Psoas muscle (tissue), 8 donors: ENCODE measurements around the gene TSG101. TPM values are rescaled to one million over a fixed set of nuclear protein-coding genes. Genes with fewer than 3 reads are reported as not detected.

Experiments
- ATAC-seq, 4 donors: fragments of 200-7000 bp; cut with Tn5 transposase; one replicate each; pipeline ENCODE4 v1.9.1; 2020; ENCODE audit warnings: moderate library complexity in 3 of 4, mild to moderate bottlenecking in 2 of 4
- DNase-seq, 2 donors: peaks; one replicate each; pipeline ENCODE4 v3.0.0-alpha.2; 2020
- H3K27ac ChIP-seq: fragments of 200-600 bp; one replicate; pipeline ENCODE4 v1.8.0; 2022
- H3K27me3 ChIP-seq, 3 donors: fragments of 200-600 bp in 1 of 3; one replicate each; pipeline versions ENCODE4 v1.6.1 to v1.8.0; 2013 to 2022; ENCODE audit warnings: low read length in 2 of 3, mild to moderate bottlenecking in 2 of 3, moderate library complexity in 1 of 3; ENCODE audit not compliant: insufficient read depth in 3 of 3
- H3K36me3 ChIP-seq, 2 donors: fragments of 200-600 bp in 1 of 2; one replicate each; pipeline versions ENCODE4 v1.6.1 to v1.8.0; 2013 to 2022; ENCODE audit warnings: low read depth in 1 of 2, mild to moderate bottlenecking in 1 of 2, moderate library complexity in 1 of 2; ENCODE audit not compliant: insufficient read depth in 1 of 2
- H3K4me1 ChIP-seq: fragments of 200-600 bp; one replicate; pipeline ENCODE4 v1.8.0; 2022
- H3K4me3 ChIP-seq: fragments of 200-600 bp; one replicate; pipeline ENCODE4 v1.8.0; 2022; ENCODE audit warnings: mild to moderate bottlenecking
- H3K9me3 ChIP-seq: fragments of 200-600 bp; one replicate; pipeline ENCODE4 v1.8.0; 2022
- CTCF ChIP-seq: fragments of 200-600 bp; IDR thresholded peaks from one replicate; pipeline ENCODE4 v1.8.0; 2022; ENCODE audit warnings: antibody characterized with exemption
- WGBS, 3 donors: extraction: QIAGEN DNeasy Blood & Tissue Kit; methylation state at CpG; one replicate each; pipeline versions ENCODE4 v1.1.6 to v1.1.7; 2013; 5-methylcytosine and 5-hydroxymethylcytosine counted together
- intact Hi-C, 2 donors: fragments of 100-400 bp; cut with DNase I; formaldehyde crosslinking; loops; one replicate each; pipeline versions ENCODE4 v1.11.0 to v1.14.2; 2022
- polyA plus RNA-seq, 3 donors: library from polyadenylated mRNA; stranded (reverse); fragments of 200-250 nt; gene quantifications; one replicate each; pipeline ENCODE4 v1.2.3, GENCODE V29; 2013
- total RNA-seq, 4 donors: library from RNA; stranded (reverse); fragmentation: NEBNext Ultra II Directional in 2 of 4; extraction: Animal tissue kit (Norgen Biotek cat#: 25700) in 2 of 4; gene quantifications; one replicate each; pipeline versions ENCODE4 v1.2.1 to v1.2.4, GENCODE V29; 2021 to 2023
- donor health status: healthy with polysubstance abuse.
- donor health status: DM: no; HTN: no; CAD: no; lungs with moderate emphysema.
- donor health status: Bipolar disorder and iron deficiency.
- donor health status: healthy.
- donor health status: DM: yes; HTN: yes; CAD: no.
- donor health status: DM: no; HTN: no; CAD: no.
- donor health status: DM: no; HTN: no; CAD: no.
- donor health status: DM: yes; HTN: yes; CAD: no.

The TSG101 gene
- total and polyA plus RNA-seq, 7 donors: 53.2 to 143 (median 78.1) TPM

- DNase-seq (no peak), ATAC-seq (no peak)
- no peaks in the 10 kb centered on the region for H3K4me1 ChIP-seq
- no peak overlapping the region for H3K4me3 ChIP-seq
- intact Hi-C loops: no loop called here
- H3K27ac ChIP-seq: no peak overlapping the region
- peaks cover 0 to 27% of the 10 kb centered on the region in 2 donors for H3K36me3 ChIP-seq
- whole genome bisulfite sequencing, 3 donors: 89 to 93% (median 90%) methylated on average over 7 of the region's 7 CpGs
- no peaks in the 10 kb centered on the region for H3K9me3 ChIP-seq
- no peaks in the 10 kb centered on the region for H3K27me3 ChIP-seq
- no peak for TF ChIP-seq CTCF
Measured at GRCh38 chr11:18468961-18469360, 57.8 kb downstream of the TSG101 start.

- Histone ChIP-seq H3K27me3 (no peaks in the 10 kb centered on the region), H3K4me1 (no peaks in the 10 kb centered on the region), H3K4me3 (no peak overlapping the region), H3K9me3 (no peaks in the 10 kb centered on the region), H3K36me3 (peaks cover 0 to 21% of the 10 kb centered on the region in 2 donors), H3K27ac (no peak overlapping the region)
- TF ChIP-seq CTCF: no peak
- 95 to 97% (median 96%) methylated on average over 2 of the region's 2 CpGs for WGBS, 3 donors
- ATAC-seq (no peak), DNase-seq (no peak)
- intact Hi-C loops: no loop called here
Measured at GRCh38 chr11:18468059-18468458, 58.7 kb downstream of the TSG101 start.

GRCh38 chr11:18466402-18466801, 60.3 kb downstream of the TSG101 start:
- WGBS, 3 donors: 95 to 100% (median 96%) methylated on average over 2 of the region's 2 CpGs

GRCh38 chr11:18463439-18463838, 63.3 kb downstream of the TSG101 start:
- Histone ChIP-seq H3K27me3 (no peaks in the 10 kb centered on the region), H3K4me3 (no peak overlapping the region), H3K27ac (no peak overlapping the region), H3K36me3 (peaks cover 0 to 6% of the 10 kb centered on the region in 2 donors), H3K4me1 (no peaks in the 10 kb centered on the region), H3K9me3 (no peaks in the 10 kb centered on the region)
- 73 to 85% (median 81%) methylated on average over 1 of the region's 1 CpG for WGBS, 3 donors
- DNase-seq (no peak), ATAC-seq (no peak)
- no peak for TF ChIP-seq CTCF
- intact Hi-C loops: no loop called here

More at GRCh38 chr11:18466402-18466801, 60.3 kb downstream of the TSG101 start:
- H3K4me3 ChIP-seq: no peak overlapping the region
- H3K27me3 ChIP-seq: no peaks in the 10 kb centered on the region
- H3K9me3 ChIP-seq: no peaks in the 10 kb centered on the region
- ATAC-seq: no peak
- no peak overlapping the region for H3K27ac ChIP-seq
- DNase-seq: no peak
- H3K4me1 ChIP-seq: no peaks in the 10 kb centered on the region
- H3K36me3 ChIP-seq: peaks cover 0 to 12% of the 10 kb centered on the region in 2 donors
- intact Hi-C loops: no loop called here
- TF ChIP-seq CTCF: no peak

GRCh38 chr11:18461909-18462308, 64.8 kb downstream of the TSG101 start:
- Histone ChIP-seq H3K27me3 (no peaks in the 10 kb centered on the region), H3K4me3 (no peak overlapping the region), H3K27ac (no peak overlapping the region), H3K9me3 (no peaks in the 10 kb centered on the region), H3K4me1 (no peaks in the 10 kb centered on the region), H3K36me3 (peaks cover 0 to 6% of the 10 kb centered on the region in 2 donors)
- ATAC-seq: no peak
- WGBS, 3 donors: 95 to 96% (median 96%) methylated on average over 6 of the region's 6 CpGs
- no peak for DNase-seq
- intact Hi-C loops: no loop called here
- no peak for TF ChIP-seq CTCF
